Cardiac fibroblast (primary cell): ENCODE data around the gene TNNC2.

Source experiments
- DNase-seq, 2 donors: peaks; one replicate each; pipeline versions ENCODE4 v3.0.0 to v3.0.0-alpha.2; 2010; ENCODE audit warnings: low read depth in 2 of 2
- H3K4me3 ChIP-seq, 2 donors: replicated peaks in 1 of 2; 1 replicate in 1 of 2; 2 replicates in 1 of 2; pipeline ENCODE4 v1.5.1; 2011; ENCODE audit warnings: low read depth in 2 of 2, low read length in 2 of 2, mild to moderate bottlenecking in 2 of 2, moderate library complexity in 1 of 2
- CTCF ChIP-seq: IDR thresholded peaks from one replicate; pipeline ENCODE4 v1.5.1; 2011; ENCODE audit warnings: low read depth, mild to moderate bottlenecking, low read length, inconsistent platforms

Gene TNNC2

GRCh38 chr20:45857114-45857881 lies 30.2 kb upstream of the TNNC2 start, which contains the start of the genes ACOT8 and ZSWIM3:
TSS of gene ACOT8 (minus strand) at chr20:45857392. CDS start at chr20:45857315, 77 bp downstream.
TSS of gene ZSWIM3 (plus strand) at chr20:45857614. CDS start at chr20:45857826, 212 bp downstream.
- peak within 1 kb of the TSS; percentile 86 to 95 for H3K4me3 ChIP-seq
- peak; percentile 100 for DNase-seq
- no peak for TF ChIP-seq CTCF

GRCh38 chr20:45853484-45853883 lies 26.4 kb upstream of the TNNC2 start:
- H3K4me3 ChIP-seq = no peak overlapping the region
- TF ChIP-seq CTCF = no peak
- no peak for DNase-seq

- no peak overlapping the region for H3K4me3 ChIP-seq
- TF ChIP-seq CTCF = no peak
- no peak for DNase-seq
These were observed 25.2 kb upstream of the TNNC2 start for GRCh38 chr20:45852326-45852725.

DNA sequence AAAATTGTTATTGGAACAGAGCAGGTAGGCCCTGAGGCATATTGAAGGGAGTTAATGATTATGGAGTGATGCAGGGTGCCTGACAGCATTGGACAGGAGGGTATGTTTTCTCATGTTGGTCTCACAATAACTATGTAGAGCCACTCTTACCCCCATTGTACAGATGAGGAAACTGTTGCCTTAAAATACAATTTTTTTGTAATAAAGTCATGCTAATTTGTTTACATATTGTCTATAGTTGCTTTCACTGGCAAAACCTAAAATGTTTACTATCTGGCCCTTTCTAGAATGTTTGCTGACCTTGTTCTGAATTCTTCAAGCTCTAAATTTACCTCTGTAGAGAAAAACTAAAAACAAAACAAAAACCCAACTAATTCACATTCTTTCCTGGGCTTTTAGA lies 24.4 kb upstream of the TNNC2 start:
- H3K4me3 ChIP-seq = no peak overlapping the region
- no peak for TF ChIP-seq CTCF
- DNase-seq = no peak

DNA sequence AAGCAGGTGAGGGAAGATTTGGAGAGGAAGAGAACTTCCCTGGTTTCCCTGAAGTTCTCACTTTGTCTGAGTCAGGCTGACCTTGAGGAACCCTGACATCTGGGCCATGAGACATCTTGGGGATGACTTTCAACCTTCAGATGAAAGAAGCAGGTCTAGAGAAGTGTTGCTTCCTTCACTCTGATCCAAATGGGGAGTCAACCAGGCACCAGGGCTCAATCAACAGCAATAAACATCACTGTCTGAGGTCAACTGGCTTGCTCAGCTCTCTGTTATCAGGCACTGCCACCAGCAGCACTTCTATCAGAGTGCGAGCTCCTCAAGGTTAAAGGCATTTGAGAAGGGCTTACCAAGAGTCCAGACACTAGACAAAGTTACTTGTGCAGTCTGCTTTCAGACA lies 23.8 kb upstream of the TNNC2 start:
- no peak for TF ChIP-seq CTCF
- H3K4me3 ChIP-seq = no peak overlapping the region
- DNase-seq = no peak

- no peak for DNase-seq
- TF ChIP-seq CTCF = no peak
- H3K4me3 ChIP-seq = no peak overlapping the region
These were observed 23.1 kb upstream of the TNNC2 start for GRCh38 chr20:45850238-45850637.
